ENCODE results near the gene ZNF561. TPM values are rescaled to one million over a fixed set of nuclear protein-coding genes. Genes with fewer than 3 reads are reported as not detected.
A peak's percentile ranks its signal among the peaks of the same experiment; 100 is the strongest.

The ZNF561 gene
- total RNA-seq, 1 experiment from 2014 or later, result 27.4 TPM

GRCh38 chr19:9622531-9622930 is 1.5 kb upstream of the ZNF561 start:
- Histone ChIP-seq H3K4me1 (no peaks in the 10 kb centered on the region), H3K4me3 (ENCODE audit: low read depth, low read length) (no peak overlapping the region), H3K36me3 (ENCODE audit: control insufficient read depth, insufficient read depth, low read length) (peaks cover 3% of the 10 kb centered on the region), H3K27me3 (replicated peaks; ENCODE audit: control insufficient read depth, insufficient read depth, low read length) (no peaks in the 10 kb centered on the region), H3K9me3 (no peaks in the 10 kb centered on the region)
- Mint-ChIP-seq H3K36me3 (ENCODE audit: insufficient read depth, unreplicated experiment) (peaks cover 33% of the 10 kb centered on the region), H3K27me3 (ENCODE audit: insufficient read depth, unreplicated experiment) (no peaks in the 10 kb centered on the region), H3K9me3 (ENCODE audit: unreplicated experiment) (no peaks in the 10 kb centered on the region), H3K4me1 (ENCODE audit: low read depth, unreplicated experiment) (peaks cover 7% of the 10 kb centered on the region), H3K27ac (ENCODE audit: unreplicated experiment) (no peak overlapping the region), H3K4me3 (ENCODE audit: unreplicated experiment) (no peak overlapping the region)
- POLR2A ChIA-PET, result no interaction called here
- TF ChIP-seq, protein P1, sequence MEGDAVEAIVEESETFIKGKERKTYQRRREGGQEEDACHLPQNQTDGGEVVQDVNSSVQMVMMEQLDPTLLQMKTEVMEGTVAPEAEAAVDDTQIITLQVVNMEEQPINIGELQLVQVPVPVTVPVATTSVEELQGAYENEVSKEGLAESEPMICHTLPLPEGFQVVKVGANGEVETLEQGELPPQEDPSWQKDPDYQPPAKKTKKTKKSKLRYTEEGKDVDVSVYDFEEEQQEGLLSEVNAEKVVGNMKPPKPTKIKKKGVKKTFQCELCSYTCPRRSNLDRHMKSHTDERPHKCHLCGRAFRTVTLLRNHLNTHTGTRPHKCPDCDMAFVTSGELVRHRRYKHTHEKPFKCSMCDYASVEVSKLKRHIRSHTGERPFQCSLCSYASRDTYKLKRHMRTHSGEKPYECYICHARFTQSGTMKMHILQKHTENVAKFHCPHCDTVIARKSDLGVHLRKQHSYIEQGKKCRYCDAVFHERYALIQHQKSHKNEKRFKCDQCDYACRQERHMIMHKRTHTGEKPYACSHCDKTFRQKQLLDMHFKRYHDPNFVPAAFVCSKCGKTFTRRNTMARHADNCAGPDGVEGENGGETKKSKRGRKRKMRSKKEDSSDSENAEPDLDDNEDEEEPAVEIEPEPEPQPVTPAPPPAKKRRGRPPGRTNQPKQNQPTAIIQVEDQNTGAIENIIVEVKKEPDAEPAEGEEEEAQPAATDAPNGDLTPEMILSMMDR (IDR thresholded peaks at IDR 0.05; ENCODE audit: insufficient read depth in 1 of 2, low read depth in 1 of 2, low read length in 1 of 2, severe bottlenecking in 1 of 2, unreplicated experiment in 1 of 2), result no peak
- CTCF ChIA-PET, result no interaction called here
- BruUV-seq (replicated peaks), result no TSS peak
- intact Hi-C loops (cut with micrococcal nuclease; ENCODE audit: unreplicated experiment), result no loop called here
- DNase-seq, result no peak

- Mint-ChIP-seq H3K4me1 (ENCODE audit: low read depth, unreplicated experiment) (peaks cover 7% of the 10 kb centered on the region), H3K36me3 (ENCODE audit: insufficient read depth, unreplicated experiment) (peaks cover 50% of the 10 kb centered on the region), H3K27ac (ENCODE audit: unreplicated experiment) (peak overlapping the region; percentile 100), H3K9me3 (ENCODE audit: unreplicated experiment) (no peaks in the 10 kb centered on the region), H3K27me3 (ENCODE audit: insufficient read depth, unreplicated experiment) (no peaks in the 10 kb centered on the region), H3K4me3 (ENCODE audit: unreplicated experiment) (peak overlapping the region; percentile 96)
- Histone ChIP-seq H3K9me3 (no peaks in the 10 kb centered on the region), H3K4me1 (no peaks in the 10 kb centered on the region), H3K36me3 (ENCODE audit: control insufficient read depth, insufficient read depth, low read length) (peaks cover 3% of the 10 kb centered on the region), H3K27me3 (replicated peaks; ENCODE audit: control insufficient read depth, insufficient read depth, low read length) (no peaks in the 10 kb centered on the region), H3K4me3 (ENCODE audit: low read depth, low read length) (peak overlapping the region; percentile 71)
- no TSS peak for BruUV-seq (replicated peaks)
- ChIA-PET POLR2A (no interaction called here), CTCF (no interaction called here)
- intact Hi-C loops (cut with micrococcal nuclease; ENCODE audit: unreplicated experiment), result loop anchor here (1.0 kb wide), 1 partner anchor 36 kb away; the partner anchor contains the start of gene ZNF121
- TF ChIP-seq, protein P1 (IDR thresholded peaks at IDR 0.05; ENCODE audit: insufficient read depth in 1 of 2, low read depth in 1 of 2, low read length in 1 of 2, severe bottlenecking in 1 of 2, unreplicated experiment in 1 of 2), result no peak
- no peak for DNase-seq
These were observed 233 bp downstream of the ZNF561 start for GRCh38 chr19:9620842-9621155.

DNA sequence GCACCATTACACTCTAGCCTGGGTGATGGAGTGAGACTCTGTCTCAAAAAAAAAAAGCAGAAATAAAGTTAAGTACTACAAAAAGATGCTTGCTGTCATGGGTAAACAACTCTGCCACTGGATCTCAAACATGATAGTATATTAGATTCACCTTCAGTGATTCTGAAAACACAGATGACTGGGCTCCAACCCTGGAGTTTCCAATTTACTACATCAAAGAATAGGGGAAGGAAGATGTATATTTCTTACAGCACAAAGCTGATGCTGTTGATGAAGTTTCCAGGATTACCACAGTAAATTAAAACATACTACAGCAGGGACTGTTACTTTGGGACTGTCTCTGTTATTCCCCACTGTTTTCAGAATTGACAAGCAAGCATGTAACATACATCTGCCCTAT is 5.2 kb downstream of the ZNF561 start:
- Histone ChIP-seq H3K4me3 (ENCODE audit: low read depth, low read length) (no peak overlapping the region), H3K27me3 (replicated peaks; ENCODE audit: control insufficient read depth, insufficient read depth, low read length) (no peaks in the 10 kb centered on the region), H3K4me1 (no peaks in the 10 kb centered on the region), H3K9me3 (peaks cover 23% of the 10 kb centered on the region), H3K36me3 (ENCODE audit: control insufficient read depth, insufficient read depth, low read length) (peaks cover 10% of the 10 kb centered on the region)
- H3K4me1 Mint-ChIP-seq (ENCODE audit: low read depth, unreplicated experiment), result no peaks in the 10 kb centered on the region
- no peaks in the 10 kb centered on the region for H3K27me3 Mint-ChIP-seq (ENCODE audit: insufficient read depth, unreplicated experiment)
- H3K4me3 Mint-ChIP-seq (ENCODE audit: unreplicated experiment), result no peak overlapping the region
- ChIA-PET POLR2A (no interaction called here), CTCF (no interaction called here)
- no TSS peak for BruUV-seq (replicated peaks)
- H3K36me3 Mint-ChIP-seq (ENCODE audit: insufficient read depth, unreplicated experiment), result peaks cover 84% of the 10 kb centered on the region
- no peak for DNase-seq
- peaks cover 5% of the 10 kb centered on the region for H3K9me3 Mint-ChIP-seq (ENCODE audit: unreplicated experiment)
- TF ChIP-seq, protein P1 (IDR thresholded peaks at IDR 0.05; ENCODE audit: insufficient read depth in 1 of 2, low read depth in 1 of 2, low read length in 1 of 2, severe bottlenecking in 1 of 2, unreplicated experiment in 1 of 2), result no peak
- no peak overlapping the region for H3K27ac Mint-ChIP-seq (ENCODE audit: unreplicated experiment)
- intact Hi-C loops (cut with micrococcal nuclease; ENCODE audit: unreplicated experiment), result no loop called here

Data from Caco-2 (cell line).